GM12892 (cell line): Measurements from ENCODE around the gene WNT11.

ENCODE experiments used
- POLR2A ChIP-seq: IDR thresholded peaks from 2 replicates; pipeline ENCODE4 v1.6.1; 2011; ENCODE audit warnings: low read depth, low read length, control low read depth
- POLR2AphosphoS5 ChIP-seq: IDR thresholded peaks from 2 replicates; pipeline ENCODE4 v1.6.1; 2011; ENCODE audit warnings: low read depth, low read length, control low read depth
- TAF1 ChIP-seq: IDR thresholded peaks from 2 replicates; pipeline ENCODE4 v1.6.1; 2011; ENCODE audit warnings: low read depth, mild to moderate bottlenecking, control low read depth, low read length, borderline replicate concordance

GRCh38 chr11:76246271-76246933 lies 40.1 kb upstream of the WNT11 start:
- TF ChIP-seq POLR2A (no peak), POLR2AphosphoS5 (no peak), TAF1 (no peak)
